Measurements from ENCODE around the gene DPEP2NB.
A peak's percentile ranks its signal among the peaks of the same experiment; 100 is the strongest.
"Not testable (repeated sequence)": the region's sequence is repeated elsewhere in the genome, so short reads cannot be mapped to it uniquely, and the experiment has no call there.

The DPEP2NB gene

GRCh38 chr16:67998779-67999688 lies 16.7 kb downstream of the DPEP2NB start, which contains the start of gene DPEP2:
TSS of gene DPEP2 (minus strand) at chr16:67999484. CDS start at chr16:67993212, 6,272 bp downstream.
- H3K4me3 Mint-ChIP-seq, result peak within 1 kb of the TSS; percentile 75
- not testable (repeated sequence) for H3K36me3 Mint-ChIP-seq (ENCODE audit: low read depth); H3K27me3 Mint-ChIP-seq; H3K9me3 Mint-ChIP-seq
- H3K27ac Mint-ChIP-seq, result peak within 1 kb of the TSS; percentile 86
- H3K4me1 Mint-ChIP-seq (ENCODE audit: low read depth), result peaks cover 53% of the 10 kb centered on the region

- Mint-ChIP-seq H3K27ac (peak overlapping the region; percentile 86), H3K4me3 (peak overlapping the region; percentile 75), H3K4me1 (ENCODE audit: low read depth) (peaks cover 60% of the 10 kb centered on the region)
- H3K9me3 Mint-ChIP-seq; H3K36me3 Mint-ChIP-seq (ENCODE audit: low read depth); H3K27me3 Mint-ChIP-seq: not testable (repeated sequence)
These were observed 17.4 kb downstream of the DPEP2NB start for GRCh38 chr16:67998231-67998778.

GRCh38 chr16:67996666-67997065 lies 19.0 kb downstream of the DPEP2NB start:
- Mint-ChIP-seq H3K27me3 (no peaks in the 10 kb centered on the region), H3K9me3 (no peaks in the 10 kb centered on the region), H3K27ac (no peak overlapping the region), H3K4me3 (peak overlapping the region; percentile 38), H3K36me3 (ENCODE audit: low read depth) (no peaks in the 10 kb centered on the region), H3K4me1 (ENCODE audit: low read depth) (peaks cover 69% of the 10 kb centered on the region)

- no peak overlapping the region for H3K4me3 Mint-ChIP-seq
- peaks cover 65% of the 10 kb centered on the region for H3K4me1 Mint-ChIP-seq (ENCODE audit: low read depth)
- H3K9me3 Mint-ChIP-seq, result no peaks in the 10 kb centered on the region
- H3K27ac Mint-ChIP-seq, result peak overlapping the region; percentile 70
- no peaks in the 10 kb centered on the region for H3K27me3 Mint-ChIP-seq
- H3K36me3 Mint-ChIP-seq (ENCODE audit: low read depth), result no peaks in the 10 kb centered on the region
These were observed 20.3 kb downstream of the DPEP2NB start for GRCh38 chr16:67995423-67995822.

- H3K4me1 Mint-ChIP-seq (ENCODE audit: low read depth), result peaks cover 51% of the 10 kb centered on the region
- H3K4me3 Mint-ChIP-seq, result peak overlapping the region; percentile 73
- peak overlapping the region; percentile 93 for H3K27ac Mint-ChIP-seq
- not testable (repeated sequence) for H3K36me3 Mint-ChIP-seq (ENCODE audit: low read depth); H3K9me3 Mint-ChIP-seq; H3K27me3 Mint-ChIP-seq
These were observed 21.7 kb downstream of the DPEP2NB start for GRCh38 chr16:67994040-67994408.

GRCh38 chr16:67993207-67994039 lies 22.3 kb downstream of the DPEP2NB start:
- Mint-ChIP-seq H3K4me1 (ENCODE audit: low read depth) (peaks cover 45% of the 10 kb centered on the region), H3K9me3 (no peaks in the 10 kb centered on the region), H3K27me3 (no peaks in the 10 kb centered on the region), H3K27ac (peak overlapping the region; percentile 93), H3K36me3 (ENCODE audit: low read depth) (no peaks in the 10 kb centered on the region), H3K4me3 (peak overlapping the region; percentile 73)

GRCh38 chr16:67992661-67993206 lies 23.0 kb downstream of the DPEP2NB start:
- Mint-ChIP-seq H3K9me3 (no peaks in the 10 kb centered on the region), H3K27me3 (no peaks in the 10 kb centered on the region), H3K36me3 (ENCODE audit: low read depth) (no peaks in the 10 kb centered on the region), H3K4me1 (ENCODE audit: low read depth) (peaks cover 43% of the 10 kb centered on the region), H3K27ac (peak overlapping the region; percentile 67), H3K4me3 (no peak overlapping the region)

- Mint-ChIP-seq H3K4me1 (ENCODE audit: low read depth) (peaks cover 24% of the 10 kb centered on the region), H3K27ac (no peak overlapping the region), H3K9me3 (no peaks in the 10 kb centered on the region), H3K36me3 (ENCODE audit: low read depth) (no peaks in the 10 kb centered on the region), H3K27me3 (no peaks in the 10 kb centered on the region), H3K4me3 (no peak overlapping the region)
These were observed 25.7 kb downstream of the DPEP2NB start for GRCh38 chr16:67990018-67990386.

GRCh38 chr16:67989322-67990017 lies 26.2 kb downstream of the DPEP2NB start:
- no peak overlapping the region for H3K4me3 Mint-ChIP-seq
- no peak overlapping the region for H3K27ac Mint-ChIP-seq
- H3K4me1 Mint-ChIP-seq (ENCODE audit: low read depth), result peaks cover 25% of the 10 kb centered on the region
- H3K27me3 Mint-ChIP-seq, result no peaks in the 10 kb centered on the region
- H3K9me3 Mint-ChIP-seq, result no peaks in the 10 kb centered on the region
- no peaks in the 10 kb centered on the region for H3K36me3 Mint-ChIP-seq (ENCODE audit: low read depth)

GRCh38 chr16:67988675-67989074 lies 27.0 kb downstream of the DPEP2NB start:
- no peaks in the 10 kb centered on the region for H3K36me3 Mint-ChIP-seq (ENCODE audit: low read depth)
- no peak overlapping the region for H3K4me3 Mint-ChIP-seq
- no peaks in the 10 kb centered on the region for H3K27me3 Mint-ChIP-seq
- H3K27ac Mint-ChIP-seq, result no peak overlapping the region
- no peaks in the 10 kb centered on the region for H3K9me3 Mint-ChIP-seq
- H3K4me1 Mint-ChIP-seq (ENCODE audit: low read depth), result peaks cover 28% of the 10 kb centered on the region

GRCh38 chr16:67987460-67988160 lies 28.1 kb downstream of the DPEP2NB start:
- Mint-ChIP-seq H3K4me3 (no peak overlapping the region), H3K36me3 (ENCODE audit: low read depth) (no peaks in the 10 kb centered on the region), H3K9me3 (no peaks in the 10 kb centered on the region), H3K27ac (peak overlapping the region; percentile 28), H3K4me1 (ENCODE audit: low read depth) (peaks cover 28% of the 10 kb centered on the region), H3K27me3 (no peaks in the 10 kb centered on the region)

- Mint-ChIP-seq H3K9me3 (no peaks in the 10 kb centered on the region), H3K36me3 (ENCODE audit: low read depth) (no peaks in the 10 kb centered on the region), H3K27ac (no peak overlapping the region), H3K27me3 (no peaks in the 10 kb centered on the region), H3K4me1 (ENCODE audit: low read depth) (peaks cover 24% of the 10 kb centered on the region), H3K4me3 (no peak overlapping the region)
These were observed 28.8 kb downstream of the DPEP2NB start for GRCh38 chr16:67986949-67987348.

- H3K27ac Mint-ChIP-seq, result no peak overlapping the region
- H3K4me1 Mint-ChIP-seq (ENCODE audit: low read depth), result peaks cover 24% of the 10 kb centered on the region
- no peaks in the 10 kb centered on the region for H3K9me3 Mint-ChIP-seq
- H3K4me3 Mint-ChIP-seq, result no peak overlapping the region
- H3K36me3 Mint-ChIP-seq (ENCODE audit: low read depth), result no peaks in the 10 kb centered on the region
- no peaks in the 10 kb centered on the region for H3K27me3 Mint-ChIP-seq
These were observed 33.6 kb downstream of the DPEP2NB start for GRCh38 chr16:67982011-67982696.
